Stimulated activated CD4-positive, alpha-beta T cell treated with anti-CD3 and anti-CD28 coated beads, TNF-alpha, amount 100 ng/mL, for 1 hour (primary cell): ENCODE results near the gene NEU2.
"Not testable (repeated sequence)": the region's sequence is repeated elsewhere in the genome, so short reads cannot be mapped to it uniquely, and the experiment has no call there.

Experiments used
- DNase-seq, 3 donors: peaks; one replicate each; pipeline ENCODE4 v3.0.0-alpha.2; 2020; ENCODE audit warnings: low read depth in 3 of 3, low spot score in 1 of 3

The NEU2 gene

DNA sequence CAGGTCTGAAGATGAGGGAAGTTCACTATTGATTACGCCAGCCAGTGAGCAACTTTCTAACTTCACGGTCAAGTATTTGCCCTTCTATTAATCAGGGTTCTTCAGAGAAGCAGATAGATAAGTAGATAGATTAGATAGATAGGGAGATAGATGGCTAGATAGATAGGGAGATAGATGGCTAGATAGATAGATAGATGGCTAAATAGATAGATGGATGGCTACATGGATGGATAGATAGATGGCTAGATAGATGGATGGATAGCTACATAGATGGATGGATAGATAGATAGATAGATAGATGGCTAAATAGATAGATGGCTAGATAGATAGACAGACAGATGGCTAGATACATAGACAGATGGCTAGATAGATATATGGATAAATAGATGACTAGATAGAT, 22.9 kb downstream of the NEU2 start:
- no peak for DNase-seq

DNA sequence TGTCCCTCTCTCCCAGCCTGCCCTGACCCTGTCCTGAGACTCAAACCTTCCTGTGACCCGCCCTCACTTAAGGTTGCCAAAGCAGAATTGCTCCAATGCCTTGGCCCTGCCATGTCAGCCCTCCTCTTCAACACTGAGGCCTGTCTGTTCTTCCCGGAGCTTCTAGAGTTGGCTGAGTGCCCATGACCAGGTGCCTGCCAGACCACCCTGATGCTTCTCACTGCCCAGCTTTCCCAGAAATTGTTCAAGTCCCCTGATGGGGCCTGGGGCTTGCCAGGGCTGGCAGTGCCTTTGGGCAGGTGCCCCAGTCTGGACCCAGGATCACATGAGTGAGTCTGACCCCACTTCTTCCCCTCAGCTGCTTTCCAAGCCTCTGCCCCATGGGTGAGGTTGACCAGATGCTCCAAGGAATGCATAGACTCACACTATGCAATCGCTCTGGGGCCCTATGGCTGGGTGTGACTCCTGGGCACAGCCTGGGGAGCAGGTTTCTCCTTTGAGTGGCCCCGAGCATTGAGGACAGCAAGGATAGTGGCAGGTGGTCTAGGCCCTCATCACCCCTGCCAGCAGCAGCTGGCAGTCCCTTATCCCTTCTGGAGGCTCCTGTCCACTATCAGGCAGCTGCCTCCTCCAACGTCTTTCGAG, 24.6 kb downstream of the NEU2 start:
- no peak for DNase-seq

DNA sequence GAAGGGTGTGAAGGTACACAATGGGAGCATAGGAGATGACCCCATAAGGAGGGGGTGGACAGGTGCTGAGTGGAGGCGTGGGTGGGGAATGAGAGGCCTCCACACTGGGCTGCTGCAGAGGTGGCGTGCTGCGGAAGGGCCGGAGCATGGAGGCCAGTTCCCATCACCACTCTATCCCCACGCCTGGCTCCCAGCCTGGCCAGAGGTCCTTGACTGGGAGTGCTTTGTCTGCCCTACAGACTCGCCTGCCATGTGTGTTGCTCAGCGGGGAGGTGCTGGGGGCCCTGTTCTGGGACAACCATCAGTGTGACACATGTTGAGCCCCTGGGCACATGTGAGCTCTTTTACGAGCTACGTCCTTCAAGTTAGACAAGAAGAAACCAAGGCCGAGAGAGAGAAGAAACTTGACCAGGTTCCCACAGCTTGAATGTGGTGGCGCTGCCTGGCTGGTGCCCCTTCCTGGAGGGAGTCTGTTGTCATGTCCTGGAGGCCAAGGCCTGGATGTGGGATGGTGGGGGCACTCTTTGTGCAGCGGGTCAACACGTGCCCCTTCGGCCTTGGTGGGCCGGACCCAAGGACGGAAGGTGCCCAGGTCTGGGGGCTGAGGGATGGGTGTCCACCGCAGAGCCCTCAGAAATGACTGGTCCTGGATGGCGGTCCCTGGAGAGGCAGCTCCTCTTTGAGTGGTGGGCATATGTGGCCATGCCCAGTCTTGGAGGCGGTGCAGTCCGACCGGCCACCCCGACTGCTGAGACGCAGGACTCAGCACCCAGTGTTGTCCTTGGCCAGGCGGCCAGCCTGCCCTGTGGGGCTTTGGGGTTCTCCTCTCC, 26.5 kb downstream of the NEU2 start:
- DNase-seq: no peak

DNA sequence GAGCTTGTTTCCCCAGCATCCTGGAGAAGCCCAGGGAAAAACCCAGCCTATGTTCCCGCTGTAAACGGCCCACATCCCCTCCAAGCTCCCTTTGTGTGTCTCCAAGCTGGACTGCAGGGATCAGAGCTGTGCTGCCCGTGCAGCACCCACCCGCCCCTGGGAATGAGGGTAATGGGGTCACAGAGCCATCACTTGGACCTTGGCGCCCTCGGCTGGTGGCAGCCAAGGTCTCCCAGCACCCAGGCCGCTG, 27.0 kb downstream of the NEU2 start:
- DNase-seq: no peak

DNA sequence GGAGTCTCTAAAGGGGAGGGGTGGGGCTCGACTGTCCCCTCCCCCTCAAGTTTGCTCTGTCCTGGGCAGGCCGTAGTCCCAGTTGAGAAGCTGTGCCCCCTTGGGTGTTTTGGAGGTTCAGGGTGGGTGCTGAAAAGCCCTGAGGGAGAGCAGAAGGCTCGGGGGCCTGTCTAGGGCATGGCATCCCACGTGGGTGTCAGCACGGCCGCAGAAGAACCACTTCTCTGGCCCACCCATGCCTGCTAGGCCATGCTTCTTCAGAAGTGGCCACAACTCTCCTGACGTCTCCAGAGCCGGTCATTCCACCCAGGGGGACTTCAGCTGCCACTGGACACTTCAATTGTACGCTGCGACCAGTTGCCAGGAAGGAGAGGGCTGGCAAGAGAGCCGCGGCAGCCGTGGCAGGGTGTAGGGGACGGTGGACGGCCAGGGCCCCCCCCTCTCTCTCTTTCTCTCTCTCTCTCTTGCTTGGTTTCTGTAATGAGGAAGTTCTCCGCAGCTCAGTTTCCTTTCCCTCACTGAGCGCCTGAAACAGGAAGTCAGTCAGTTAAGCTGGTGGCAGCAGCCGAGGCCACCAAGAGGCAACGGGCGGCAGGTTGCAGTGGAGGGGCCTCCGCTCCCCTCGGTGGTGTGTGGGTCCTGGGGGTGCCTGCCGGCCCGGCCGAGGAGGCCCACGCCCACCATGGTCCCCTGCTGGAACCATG, 27.5 kb downstream of the NEU2 start, which contains the start of gene INPP5D:
INPP5D (plus strand) TSS at position 546 of the 704 bp plus-strand sequence; CDS start at position 683, 137 bp downstream.
- DNase-seq: peak; percentile 41 to 47 (median 47)

DNA sequence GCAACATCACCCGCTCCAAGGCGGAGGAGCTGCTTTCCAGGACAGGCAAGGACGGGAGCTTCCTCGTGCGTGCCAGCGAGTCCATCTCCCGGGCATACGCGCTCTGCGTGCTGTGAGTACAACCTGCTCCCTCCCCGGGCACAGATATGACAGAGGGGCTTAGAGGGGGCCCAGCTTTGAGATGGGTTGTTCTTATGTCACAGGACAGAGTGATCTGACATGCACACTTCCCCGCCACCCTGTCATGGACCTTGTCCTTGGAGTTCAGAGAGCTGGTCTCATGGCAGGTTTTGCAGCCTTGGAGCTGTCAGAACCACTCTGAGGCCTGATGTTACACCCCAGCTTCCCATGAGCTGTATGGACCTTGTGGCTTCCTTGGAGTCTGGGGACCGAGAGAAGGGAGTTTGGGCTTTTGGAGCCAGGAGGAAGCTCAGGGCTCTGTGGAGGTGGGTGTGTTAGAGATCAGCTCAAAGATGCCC, 28.1 kb downstream of the NEU2 start:
- no peak for DNase-seq

DNA sequence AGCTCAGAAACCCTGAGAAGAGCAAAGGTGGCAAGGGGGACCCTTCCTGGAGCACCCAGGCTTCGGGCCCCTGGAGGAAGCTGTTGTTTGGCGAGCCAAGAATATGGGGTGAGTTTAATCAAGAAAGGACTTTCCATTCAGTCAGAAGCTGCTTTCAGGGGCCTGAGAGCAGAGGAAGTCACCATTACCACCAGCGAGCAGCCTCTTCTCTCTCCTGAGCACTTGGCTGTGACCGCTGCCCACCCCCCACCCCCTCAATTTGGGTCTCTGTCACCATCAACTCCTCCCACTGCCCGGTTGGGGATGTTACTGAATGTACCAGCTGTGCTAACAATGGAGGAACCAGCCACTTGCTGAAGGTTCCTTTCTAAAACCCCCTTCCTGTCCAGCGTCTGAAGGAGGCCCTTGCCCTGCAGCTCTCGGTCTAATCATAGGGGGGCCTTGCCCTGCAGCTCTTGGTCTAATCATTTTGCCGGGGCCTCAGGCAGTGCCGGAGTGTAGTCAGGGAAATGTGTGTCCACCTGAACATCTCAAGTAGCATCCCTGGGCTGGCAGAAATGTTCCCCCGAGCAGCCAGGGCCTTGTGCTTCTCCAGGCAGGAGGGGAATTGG, 28.6 kb downstream of the NEU2 start:
- no peak for DNase-seq

DNA sequence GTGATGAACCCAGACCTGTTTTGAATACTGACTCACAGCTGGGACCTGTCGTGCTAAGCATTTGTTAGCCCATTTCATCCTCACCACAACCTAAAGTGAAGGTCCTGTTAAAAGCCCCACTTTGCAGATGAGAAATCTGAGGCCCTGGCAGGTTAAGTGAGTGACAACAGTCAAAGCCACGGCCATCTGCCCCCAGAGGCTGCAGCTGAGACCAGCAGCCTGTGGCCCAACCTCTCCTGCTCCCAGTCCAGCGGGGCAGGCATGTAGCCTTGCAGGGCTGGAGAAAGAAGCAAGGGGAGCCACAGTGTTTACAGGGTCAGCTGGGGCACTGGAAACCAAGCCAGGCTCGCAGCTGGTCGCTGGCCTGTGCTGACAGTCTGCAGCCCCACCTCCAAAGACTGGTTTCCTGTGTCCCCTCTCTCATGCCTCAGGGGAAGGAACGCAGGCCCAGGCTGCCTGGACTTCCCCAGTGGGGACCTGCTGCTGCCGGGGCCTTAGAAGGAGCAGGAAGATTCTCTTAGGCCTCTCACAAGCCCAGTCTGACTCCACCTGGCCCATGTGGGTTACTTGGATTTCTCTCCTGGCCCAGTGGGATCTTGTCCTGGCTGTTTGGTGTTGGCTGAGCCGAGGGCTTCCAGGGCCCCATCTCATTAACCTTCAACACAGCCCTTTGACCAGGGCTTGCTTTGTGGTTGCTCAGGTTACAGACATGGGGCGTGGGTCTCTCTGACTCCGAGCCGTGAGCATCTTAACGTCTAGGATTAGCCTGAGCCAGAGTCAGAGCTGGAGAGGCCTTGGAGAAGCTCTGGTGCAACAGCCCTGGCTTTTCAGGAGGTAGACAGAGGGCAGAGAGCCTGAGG, 29.3 kb downstream of the NEU2 start:
- no peak for DNase-seq

DNA sequence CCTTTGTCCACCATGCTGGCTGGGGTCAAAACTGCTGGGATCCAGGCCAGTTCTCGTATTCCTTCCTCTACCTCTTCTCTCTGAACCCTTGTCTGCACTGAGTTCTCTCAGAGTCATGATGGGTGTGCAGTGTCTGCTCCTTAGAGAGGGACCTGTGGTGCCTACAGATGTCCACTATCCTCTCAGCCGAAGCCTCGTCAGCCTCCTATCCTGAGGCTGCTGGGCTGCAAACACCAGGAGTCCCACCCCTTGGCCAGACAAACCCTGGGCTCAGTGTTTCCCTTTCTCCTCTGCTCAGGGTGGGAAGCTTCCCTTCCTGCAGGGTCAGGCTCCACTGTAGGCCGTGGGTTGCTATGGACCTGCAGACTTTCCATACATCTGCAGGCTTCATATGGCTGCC, 30.0 kb downstream of the NEU2 start:
- no peak for DNase-seq

DNA sequence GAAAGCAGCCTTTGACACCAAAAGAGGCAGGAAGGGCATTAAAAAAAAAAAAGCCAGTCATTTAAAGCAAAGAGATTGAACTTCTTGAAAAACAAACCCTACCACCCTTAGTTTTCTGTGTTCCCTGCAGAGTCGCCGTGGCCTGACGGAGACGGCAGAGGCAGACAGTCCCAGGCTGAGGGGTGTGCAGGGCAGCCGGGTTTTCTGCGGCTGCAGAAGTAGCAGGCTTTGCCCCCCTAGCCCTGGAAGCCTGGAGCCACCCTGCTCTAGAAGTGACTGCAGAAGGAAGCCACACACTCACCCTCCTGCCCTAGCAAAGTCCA, 30.4 kb downstream of the NEU2 start:
- DNase-seq: no peak

DNA sequence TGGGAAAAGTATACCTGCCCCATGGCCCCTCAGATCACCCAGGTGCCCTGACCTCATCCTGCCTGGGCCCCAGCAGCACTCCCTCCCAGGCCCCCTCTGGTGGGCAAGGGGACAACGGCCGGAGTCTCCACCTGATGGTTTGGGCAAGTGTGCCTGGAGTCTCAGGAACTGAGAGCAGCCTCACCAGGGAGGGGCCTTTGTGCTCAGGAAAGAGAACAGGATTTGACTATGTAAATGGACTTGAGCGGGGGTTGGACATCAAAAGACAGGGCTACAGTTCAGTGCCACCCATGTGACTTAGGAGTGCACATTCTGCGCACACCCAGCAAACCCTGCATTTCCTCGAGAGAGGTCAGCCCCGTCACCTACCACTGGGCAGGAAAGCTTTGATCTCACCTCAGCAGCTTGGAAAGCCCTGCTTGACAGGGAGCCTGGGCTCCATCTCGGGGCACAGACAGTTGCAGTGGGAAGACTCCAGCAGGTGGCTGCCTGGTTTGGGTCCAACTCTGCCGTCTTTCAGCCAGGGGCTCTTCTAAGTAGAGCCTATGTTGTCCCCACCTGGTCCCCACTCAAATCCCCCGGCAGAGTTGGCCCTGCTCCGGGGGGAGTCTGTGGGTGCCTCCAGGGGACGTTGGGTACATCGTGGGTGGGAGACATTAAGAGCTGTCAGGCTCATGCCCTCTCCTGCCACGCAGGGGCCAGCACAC, 30.9 kb downstream of the NEU2 start:
- DNase-seq: no peak

DNA sequence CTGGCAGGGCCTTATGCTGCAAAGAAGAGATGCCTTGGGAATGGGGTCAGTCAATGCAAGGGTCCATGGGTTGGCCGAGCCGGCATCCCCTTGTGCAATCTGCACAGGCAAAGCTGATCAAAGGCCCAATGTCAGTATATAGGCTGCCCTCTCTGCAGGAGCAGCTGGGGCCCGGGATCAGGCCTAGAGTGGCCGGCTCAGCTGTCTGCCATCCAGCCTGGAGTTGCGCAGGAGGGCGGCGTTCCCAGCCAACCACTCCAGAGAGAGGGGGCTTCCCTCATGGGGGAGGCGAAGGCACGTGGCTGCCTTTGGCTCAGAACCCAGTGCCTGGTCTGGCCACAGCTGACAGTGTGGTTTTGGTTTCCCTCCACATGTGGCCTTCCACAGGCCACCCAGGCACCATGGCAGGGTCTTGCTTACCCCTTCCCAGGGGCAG, 31.5 kb downstream of the NEU2 start:
- DNase-seq: no peak

DNA sequence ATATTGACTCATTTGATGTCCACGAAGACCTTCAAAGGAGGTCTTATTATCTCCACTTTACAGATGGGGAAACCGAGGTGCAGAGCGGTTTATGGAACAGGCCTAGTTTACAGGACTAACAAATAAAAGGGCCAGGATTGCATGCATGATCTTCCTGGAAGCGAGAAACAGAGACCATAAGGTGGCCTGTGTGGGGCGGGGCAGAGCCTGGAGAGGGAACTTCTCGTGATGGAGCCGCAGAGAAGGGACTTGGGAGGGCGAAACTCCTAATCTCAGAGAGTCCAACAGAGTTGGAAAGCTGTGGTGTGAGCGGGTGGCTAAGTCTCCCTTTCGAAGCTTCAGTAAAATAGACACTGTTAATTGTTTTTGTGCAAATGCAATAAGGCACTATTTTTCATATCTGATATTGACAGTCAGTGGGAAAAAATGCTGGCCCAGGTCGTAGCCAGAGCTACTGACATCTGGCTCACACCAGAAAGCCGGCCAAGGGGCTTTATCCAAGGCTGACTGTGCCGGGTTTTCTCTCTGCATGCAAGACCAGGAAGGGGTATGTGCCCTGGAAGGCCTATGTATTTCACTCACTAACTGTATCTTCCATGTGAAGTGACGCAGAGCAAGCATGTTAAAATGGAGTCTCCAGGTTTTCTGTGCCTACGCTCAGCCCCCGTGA, 32.2 kb downstream of the NEU2 start:
- DNase-seq: no peak

DNA sequence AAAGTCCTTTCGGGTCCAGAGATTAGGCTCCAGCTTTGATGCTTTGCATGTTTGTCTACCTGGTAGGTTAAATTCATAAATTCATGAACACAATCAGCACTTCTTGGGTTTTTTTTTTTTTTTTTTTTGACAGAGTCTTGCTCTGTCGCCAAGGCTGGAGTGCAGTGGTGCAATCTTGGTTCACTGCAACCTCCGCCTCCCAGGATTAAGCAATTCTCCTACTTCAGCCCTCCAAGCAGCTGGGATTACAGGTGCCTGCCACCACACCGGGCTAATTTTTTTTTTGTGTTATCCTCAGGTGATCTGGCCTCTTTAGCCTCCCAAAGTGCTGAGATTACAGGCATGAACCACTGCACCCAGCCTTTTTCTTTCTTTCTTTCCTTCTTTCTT, 32.7 kb downstream of the NEU2 start:
- DNase-seq: not testable (repeated sequence)

DNA sequence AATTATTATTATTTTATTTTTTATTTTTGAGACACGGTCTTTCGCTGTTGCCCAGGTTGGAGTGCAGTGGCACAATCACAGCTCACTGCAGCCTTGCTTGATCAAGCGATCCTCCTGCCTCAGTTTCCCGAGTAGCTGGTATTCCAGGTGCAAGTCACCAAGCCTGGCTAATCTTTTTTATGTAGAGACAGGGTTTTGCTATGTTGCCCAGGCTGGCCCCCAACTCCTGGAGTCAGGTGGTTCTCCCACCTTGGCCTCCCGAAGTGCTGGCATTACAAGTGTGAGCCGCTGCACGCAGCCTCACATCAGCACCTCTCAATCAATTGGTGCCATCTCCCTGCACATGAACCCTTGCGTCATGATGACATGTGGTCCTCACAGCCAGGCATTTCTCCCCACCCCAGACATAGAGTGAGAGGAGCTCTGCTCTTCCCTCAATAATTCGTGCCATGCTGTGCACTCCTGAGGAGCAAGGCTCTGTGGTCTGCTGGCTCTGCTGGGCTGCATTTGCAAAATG, 33.5 kb downstream of the NEU2 start:
- DNase-seq: no peak

DNA sequence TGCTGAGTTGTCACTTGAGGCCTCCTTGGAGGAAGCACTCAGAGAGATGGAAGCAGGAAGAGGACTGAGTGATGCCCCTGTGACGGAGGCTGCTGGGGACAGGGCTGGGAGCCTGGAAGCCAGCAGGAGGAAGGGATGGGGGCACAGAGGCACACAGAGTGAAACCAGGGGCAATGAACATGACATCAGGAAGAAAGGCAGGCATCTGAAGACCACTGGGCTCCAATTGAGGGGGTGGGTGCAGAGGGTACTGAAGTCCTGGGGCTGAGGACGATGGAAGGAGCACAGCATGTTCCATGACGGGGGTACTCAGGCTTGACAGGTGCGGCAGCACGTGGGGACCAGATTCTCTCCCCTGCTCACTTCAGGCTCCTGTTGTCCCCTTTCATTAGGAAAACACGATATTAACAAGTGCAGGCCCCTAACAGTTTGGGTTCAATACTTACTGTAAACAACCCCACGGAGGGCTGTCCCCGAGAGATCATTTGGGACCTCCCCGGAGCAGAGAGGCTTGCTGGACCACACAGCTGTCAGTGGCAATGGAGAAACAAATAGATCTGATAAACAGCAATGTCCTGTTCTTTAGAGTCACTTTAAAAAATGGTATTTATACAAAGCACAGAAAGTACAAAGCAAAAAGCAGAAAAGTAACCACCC, 36.4 kb downstream of the NEU2 start:
- no peak for DNase-seq

DNA sequence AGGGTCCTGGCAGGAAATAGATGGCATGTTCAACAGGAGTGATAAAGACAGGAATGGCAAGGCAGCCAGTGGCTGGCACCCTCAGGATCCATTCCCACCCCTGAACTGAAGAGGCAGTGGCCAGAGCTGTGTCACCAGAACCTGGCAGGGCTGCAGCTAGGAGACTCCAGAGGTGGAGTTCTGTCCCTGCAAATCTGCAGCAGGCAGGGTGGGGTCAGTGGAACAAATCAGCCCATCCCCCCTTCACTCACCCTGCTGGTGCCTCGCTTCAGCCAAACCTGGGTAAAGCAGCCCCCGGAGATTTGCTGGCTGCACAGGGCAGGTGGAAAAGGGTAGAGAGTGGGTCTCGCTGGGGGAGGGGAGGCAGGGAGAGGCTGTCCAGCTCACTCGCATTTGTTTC, 40.4 kb downstream of the NEU2 start:
- no peak for DNase-seq

DNA sequence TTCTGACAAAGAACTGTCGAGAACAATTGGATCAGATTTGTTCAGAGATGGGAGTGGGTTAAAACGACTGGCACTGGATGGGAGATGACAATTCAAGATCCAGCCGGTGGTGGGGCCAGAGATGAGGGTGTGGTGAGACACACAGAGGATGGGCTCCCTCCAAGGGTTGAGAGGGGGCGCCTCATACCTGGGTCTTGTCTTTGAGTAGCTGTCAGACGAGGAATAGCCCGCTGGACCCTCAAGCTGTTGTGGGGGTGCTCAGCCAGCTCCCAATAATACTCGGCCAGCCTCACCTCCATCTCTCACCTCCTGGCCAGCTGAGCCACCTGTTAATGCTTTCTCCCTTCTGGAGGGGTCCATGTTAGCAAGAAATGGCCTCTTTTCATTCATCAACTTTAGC, 41.6 kb downstream of the NEU2 start:
- DNase-seq: no peak
